Esophagus muscularis mucosa (tissue), 4 donors: Measurements from ENCODE around the gene MICAL3. TPM values are rescaled to one million over a fixed set of nuclear protein-coding genes. Genes with fewer than 3 reads are reported as not detected.
A peak's percentile ranks its signal among the peaks of the same experiment; 100 is the strongest.

Experiments used
- DNase-seq: peaks from one replicate; pipeline ENCODE4 v3.0.0-alpha.2; 2017; ENCODE audit errors: extremely low spot score
- H3K27ac ChIP-seq, 4 donors: fragments of 200-600 bp; sonication (generic); replicated peaks in 1 of 4; 1 replicate in 3 of 4; 2 replicates in 1 of 4; pipeline ENCODE4 v1.5.1; 2016 to 2019; ENCODE audit warnings: mild to moderate bottlenecking in 1 of 4
- H3K27me3 ChIP-seq, 4 donors: fragments of 200-600 bp; sonication (generic); one replicate each; pipeline versions ENCODE4 v1.5.1 to v1.6.0; 2016 to 2019
- H3K36me3 ChIP-seq, 4 donors: fragments of 200-600 bp; sonication (generic); one replicate each; pipeline ENCODE4 v1.5.1; 2016 to 2019
- H3K4me1 ChIP-seq, 4 donors: fragments of 200-600 bp; sonication (generic); one replicate each; pipeline ENCODE4 v1.5.1; 2016 to 2019
- H3K4me3 ChIP-seq, 4 donors: fragments of 200-600 bp; sonication (generic); 1 replicate in 2 of 4; 2 replicates in 2 of 4; pipeline ENCODE4 v1.5.1; 2016 to 2019; ENCODE audit warnings: mild to moderate bottlenecking in 4 of 4, moderate library complexity in 1 of 4
- H3K9me3 ChIP-seq, 4 donors: fragments of 200-600 bp; sonication (generic); 1 replicate in 3 of 4; 2 replicates in 1 of 4; pipeline ENCODE4 v1.5.1; 2016 to 2019
- EP300 ChIP-seq: sonication (generic); formaldehyde crosslinking; IDR thresholded peaks from one replicate; pipeline ENCODE4 v1.6.1; 2017; ENCODE audit warnings: antibody characterized with exemption
- POLR2A ChIP-seq: fragments of 450-650 bp; IDR thresholded peaks from one replicate; pipeline ENCODE4 v1.6.1; 2017; ENCODE audit warnings: antibody characterized with exemption, moderate library complexity, mild to moderate bottlenecking, low read depth
- POLR2AphosphoS5 ChIP-seq, 2 donors: sonication (generic); formaldehyde crosslinking; IDR thresholded peaks; one replicate each; pipeline ENCODE4 v1.6.1; 2017; ENCODE audit warnings: antibody characterized with exemption in 2 of 2
- WGBS: methylation state at CpG from one replicate; pipeline ENCODE4 v1.1.5; 2018; 5-methylcytosine and 5-hydroxymethylcytosine counted together
- intact Hi-C: fragments of 100-400 bp; cut with DNase I; formaldehyde crosslinking; loops from one replicate; pipeline ENCODE4 v1.15.1; 2023
- total RNA-seq, 4 donors: library from RNA; depleted of rRNA; stranded (reverse); fragments of >200 nt; gene quantifications; one replicate each; pipeline versions ENCODE4 v1.1.0 to v1.2.1, GENCODE V29; 2016
- TF ChIP-seq, protein P1 (sequence below), 3 experiments: fragments of 200-600 bp in 2 of 3; fragments of 450-650 bp in 1 of 3; sonication (generic) in 2 of 3; IDR thresholded peaks; one replicate each; pipeline ENCODE4 v1.5.1; 2017 to 2019; ENCODE audit warnings: antibody characterized with exemption in 3 of 3, mild to moderate bottlenecking in 2 of 3, moderate library complexity in 1 of 3

Gene MICAL3
- total RNA-seq, 4 donors from 2014 or later: 35.1 to 91.8 (median 67.8) TPM

DNA sequence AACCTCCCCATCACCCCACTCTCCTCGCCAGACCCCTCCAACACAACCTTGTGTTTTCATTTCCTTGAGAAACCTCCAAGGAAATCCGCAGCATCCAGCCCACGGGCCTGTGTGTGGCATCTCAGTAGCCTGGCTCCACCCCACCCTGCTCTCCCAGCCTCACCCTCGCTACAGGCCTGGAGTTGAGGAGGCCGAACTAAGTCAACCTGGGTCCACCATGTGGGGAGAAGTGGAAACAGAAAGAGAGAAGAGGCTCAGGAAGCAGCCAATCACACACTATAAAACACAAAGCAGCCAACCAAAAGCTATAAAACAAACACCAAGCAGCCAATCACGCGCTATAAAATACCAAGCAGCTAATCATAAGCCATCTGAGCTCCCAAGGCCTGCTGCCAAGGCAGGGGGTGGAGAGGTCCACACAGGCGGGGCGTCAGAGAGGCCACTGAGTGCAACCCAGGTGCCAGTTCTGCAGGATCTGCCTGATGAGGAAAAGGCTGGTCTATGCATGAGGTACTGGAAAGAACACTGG is 72.0 kb downstream of the MICAL3 start:
- TF ChIP-seq POLR2AphosphoS5 (IDR thresholded peaks at IDR 0.05) (no peak), EP300 (no peak)
- TF ChIP-seq, protein P1, sequence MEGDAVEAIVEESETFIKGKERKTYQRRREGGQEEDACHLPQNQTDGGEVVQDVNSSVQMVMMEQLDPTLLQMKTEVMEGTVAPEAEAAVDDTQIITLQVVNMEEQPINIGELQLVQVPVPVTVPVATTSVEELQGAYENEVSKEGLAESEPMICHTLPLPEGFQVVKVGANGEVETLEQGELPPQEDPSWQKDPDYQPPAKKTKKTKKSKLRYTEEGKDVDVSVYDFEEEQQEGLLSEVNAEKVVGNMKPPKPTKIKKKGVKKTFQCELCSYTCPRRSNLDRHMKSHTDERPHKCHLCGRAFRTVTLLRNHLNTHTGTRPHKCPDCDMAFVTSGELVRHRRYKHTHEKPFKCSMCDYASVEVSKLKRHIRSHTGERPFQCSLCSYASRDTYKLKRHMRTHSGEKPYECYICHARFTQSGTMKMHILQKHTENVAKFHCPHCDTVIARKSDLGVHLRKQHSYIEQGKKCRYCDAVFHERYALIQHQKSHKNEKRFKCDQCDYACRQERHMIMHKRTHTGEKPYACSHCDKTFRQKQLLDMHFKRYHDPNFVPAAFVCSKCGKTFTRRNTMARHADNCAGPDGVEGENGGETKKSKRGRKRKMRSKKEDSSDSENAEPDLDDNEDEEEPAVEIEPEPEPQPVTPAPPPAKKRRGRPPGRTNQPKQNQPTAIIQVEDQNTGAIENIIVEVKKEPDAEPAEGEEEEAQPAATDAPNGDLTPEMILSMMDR (IDR thresholded peaks at IDR 0.05): no peak
- Histone ChIP-seq H3K4me1 (peaks cover 46 to 88% (median 56%) of the 10 kb centered on the region in 4 donors), H3K9me3 (no peaks in the 10 kb centered on the region), H3K27me3 (no peaks in the 10 kb centered on the region), H3K27ac (no peak overlapping the region), H3K4me3 (no peak overlapping the region), H3K36me3 (no peaks in the 10 kb centered on the region)
- intact Hi-C loops: no loop called here
- 87% methylated on average over 9 of the region's 9 CpGs for WGBS
- DNase-seq: no peak

GRCh38 chr22:17951315-17951714 is 73.0 kb downstream of the MICAL3 start:
- Histone ChIP-seq H3K27ac (no peak overlapping the region), H3K9me3 (no peaks in the 10 kb centered on the region), H3K27me3 (no peaks in the 10 kb centered on the region), H3K4me1 (peaks cover 53 to 95% (median 65%) of the 10 kb centered on the region in 4 donors), H3K4me3 (no peak overlapping the region), H3K36me3 (no peaks in the 10 kb centered on the region)
- no peak for DNase-seq
- no peak for TF ChIP-seq POLR2AphosphoS5 (IDR thresholded peaks at IDR 0.05)
- TF ChIP-seq POLR2A: no peak
- TF ChIP-seq, protein P1 (IDR thresholded peaks at IDR 0.05): no peak
- TF ChIP-seq EP300: no peak
- WGBS: 81% methylated on average over 5 of the region's 5 CpGs
- intact Hi-C loops: no loop called here

- Histone ChIP-seq H3K9me3 (no peaks in the 10 kb centered on the region), H3K4me3 (no peak overlapping the region), H3K27me3 (no peaks in the 10 kb centered on the region), H3K27ac (peak overlapping the region in 2 of 4 donors; percentile 27 to 39), H3K4me1 (peaks cover 53 to 95% (median 65%) of the 10 kb centered on the region in 4 donors), H3K36me3 (no peaks in the 10 kb centered on the region)
- 60% methylated on average over 7 of the region's 10 CpGs for WGBS
- intact Hi-C loops: no loop called here
- DNase-seq: no peak
- TF ChIP-seq EP300 (no peak), POLR2AphosphoS5 (IDR thresholded peaks at IDR 0.05) (no peak), POLR2A (no peak)
- TF ChIP-seq, protein P1 (IDR thresholded peaks at IDR 0.05): no peak
Measured at GRCh38 chr22:17950651-17951214, 73.6 kb downstream of the MICAL3 start.

- no peaks in the 10 kb centered on the region for H3K9me3 ChIP-seq
- no peaks in the 10 kb centered on the region for H3K36me3 ChIP-seq
- no peak for TF ChIP-seq EP300
- TF ChIP-seq, protein P1 (IDR thresholded peaks at IDR 0.05): no peak
- no peak for TF ChIP-seq POLR2AphosphoS5 (IDR thresholded peaks at IDR 0.05)
- TF ChIP-seq POLR2A: no peak
- no peaks in the 10 kb centered on the region for H3K27me3 ChIP-seq
- WGBS: 88% methylated on average over 14 of the region's 14 CpGs
- H3K4me1 ChIP-seq: peaks cover 53 to 95% (median 67%) of the 10 kb centered on the region in 4 donors
- no peak overlapping the region for H3K4me3 ChIP-seq
- DNase-seq: no peak
- no peak overlapping the region for H3K27ac ChIP-seq
- intact Hi-C loops: no loop called here
Measured at GRCh38 chr22:17949642-17950473, 74.5 kb downstream of the MICAL3 start.
